Heart left ventricle (tissue), 16 donors: ENCODE measurements around the gene BSPRY. TPM values are rescaled to one million over a fixed set of nuclear protein-coding genes. Genes with fewer than 3 reads are reported as not detected.
A peak's percentile ranks its signal among the peaks of the same experiment; 100 is the strongest.
"Not testable (repeated sequence)": the region's sequence is repeated elsewhere in the genome, so short reads cannot be mapped to it uniquely, and the experiment has no call there.

ENCODE experiments used
- ATAC-seq, 4 donors: fragments of 200-7000 bp; cut with Tn5 transposase; one replicate each; pipeline ENCODE4 v1.9.1; 2020 to 2022; ENCODE audit warnings: moderate library complexity in 4 of 4, mild to moderate bottlenecking in 3 of 4, moderate number of reproducible peaks in 1 of 4
- DNase-seq, 5 donors: peaks; one replicate each; pipeline ENCODE4 v3.0.0-alpha.2; 2020
- H3K27ac ChIP-seq, 12 donors: fragments of 200-600 bp; sonication (generic) in 4 of 12; one replicate each; pipeline versions ENCODE4 v1.5.0 to v1.8.0; 2016 to 2022; ENCODE audit warnings: mild to moderate bottlenecking in 2 of 12
- H3K27me3 ChIP-seq, 9 donors: fragments of 200-600 bp; sonication (generic) in 2 of 9; one replicate each; pipeline versions ENCODE4 v1.5.1 to v1.8.0; 2016 to 2022; ENCODE audit warnings: mild to moderate bottlenecking in 3 of 9
- H3K36me3 ChIP-seq, 9 donors: fragments of 200-600 bp; sonication (generic) in 2 of 9; one replicate each; pipeline versions ENCODE4 v1.5.0 to v1.8.0; 2018 to 2022; ENCODE audit warnings: mild to moderate bottlenecking in 2 of 9
- H3K4me1 ChIP-seq, 12 donors: fragments of 200-600 bp; sonication (generic) in 4 of 12; one replicate each; pipeline versions ENCODE4 v1.5.0 to v1.8.0; 2016 to 2022; ENCODE audit warnings: mild to moderate bottlenecking in 3 of 12
- H3K4me3 ChIP-seq, 12 donors: fragments of 200-600 bp; sonication (generic) in 4 of 12; one replicate each; pipeline versions ENCODE4 v1.5.0 to v1.8.0; 2017 to 2022; ENCODE audit warnings: mild to moderate bottlenecking in 9 of 12, moderate library complexity in 4 of 12
- H3K9me3 ChIP-seq, 12 donors: fragments of 200-600 bp; sonication (generic) in 4 of 12; one replicate each; pipeline versions ENCODE4 v1.5.0 to v1.8.0; 2016 to 2022; ENCODE audit warnings: mild to moderate bottlenecking in 1 of 12
- POLR2A ChIP-seq, 2 donors: fragments of 450-650 bp; IDR thresholded peaks; one replicate each; pipeline ENCODE4 v1.6.1; 2017; ENCODE audit warnings: antibody characterized with exemption in 2 of 2, mild to moderate bottlenecking in 2 of 2, moderate library complexity in 2 of 2
- WGBS, 4 donors: extraction: QIAGEN DNeasy Blood & Tissue Kit in 2 of 4; methylation state at CpG; one replicate each; pipeline versions ENCODE4 v1.1.5 to v1.1.7; 2013 to 2018; 5-methylcytosine and 5-hydroxymethylcytosine counted together
- intact Hi-C, 10 donors: fragments of 100-400 bp; cut with DNase I; formaldehyde crosslinking; loops; one replicate each; pipeline versions ENCODE4 v1.11.1 to v1.14.2; 2022
- polyA plus RNA-seq, 2 donors: library from polyadenylated mRNA; stranded (reverse); fragments of 200-250 nt; gene quantifications; one replicate each; pipeline ENCODE4 v1.2.3, GENCODE V29; 2013
- total RNA-seq, 9 donors: library from RNA; depleted of rRNA in 2 of 9; stranded (reverse); fragments of >200 nt in 2 of 9; fragmentation: NEBNext Ultra II Directional in 3 of 9; extraction: Animal tissue kit (Norgen Biotek cat#: 25700) in 3 of 9; gene quantifications; one replicate each; pipeline versions ENCODE4 v1.1.0 to v1.2.4, GENCODE V29; 2016 to 2023
- TF ChIP-seq, protein P1 (sequence below), 12 donors: fragments of 200-600 bp; sonication (generic) in 4 of 12; IDR thresholded peaks; one replicate each; pipeline versions ENCODE4 v1.5.0 to v1.8.0; 2018 to 2022; ENCODE audit warnings: antibody characterized with exemption in 12 of 12, mild to moderate bottlenecking in 5 of 12
- donor health status: ischemic (EF 13 %, LVEDD 7.1; RV severe dilation, severe dysfunction).
- donor health status: healthy with polysubstance abuse.
- donor health status: DM: no; HTN: yes; CAD: no.
- donor health status: DM: no; HTN: no; CAD: no.
- donor health status: ischemic (EF 25% LVEDD 6.9; RV normal size, moderate dysfunction).
- donor health status: ischemic (EF 25% LVEDD 5.7; RV mildly dilated, moderate dysfunction).
- donor health status: healthy.
- donor health status: DM: yes; HTN: yes; CAD: no.
- donor health status: ischemic (EF 35%, LVEDD 5.7; RV mildly dilated, moderate dysfunction).
- donor health status: nonischemic (EF 11% LVEDD 7.7; RV severe dilation, severe dysfunction).
- donor health status: DM: yes; HTN: yes; CAD: no.
- donor health status: PGD.
- donor health status: ischemic (EF 29% LVEDD 5.4; RV normal size, mild dysfunction).
- donor health status: nonischemic (EF 23%, LVEDD 6.1; RV moderate dilation, normal function).

The BSPRY gene
- total and polyA plus RNA-seq, 11 donors = 0.39 to 7.6 (median 1.7) TPM; not detected in 1

DNA sequence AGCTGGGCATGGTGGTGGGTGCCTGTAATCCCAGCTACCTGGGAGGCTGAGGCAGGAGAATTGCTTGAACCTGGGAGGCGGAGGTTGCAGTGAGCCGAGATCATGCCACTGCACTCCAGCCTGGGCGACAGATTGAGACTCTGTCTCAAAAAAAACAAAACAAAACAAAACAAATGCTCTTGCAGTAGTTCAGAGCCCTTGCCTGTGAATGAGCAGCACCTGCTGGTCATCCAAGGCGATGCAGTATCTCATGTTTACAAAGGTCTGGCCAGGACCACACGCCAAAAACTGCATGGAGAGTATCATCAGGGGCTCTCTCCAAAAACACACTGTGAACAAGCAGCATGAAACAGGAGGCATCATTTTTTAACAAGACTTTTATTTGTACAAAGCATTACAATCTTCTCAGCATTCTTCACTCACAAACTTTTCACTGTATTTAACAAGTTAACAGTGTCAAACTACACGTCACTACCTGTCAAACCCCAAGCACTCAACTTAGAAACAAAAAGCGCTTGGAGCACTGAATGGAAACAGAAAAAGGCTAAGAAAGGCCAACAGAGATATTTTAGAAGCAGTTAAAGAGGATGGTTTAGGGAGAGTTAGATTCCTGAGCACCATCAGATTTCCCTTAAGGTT is 57.7 kb downstream of the BSPRY start:
- Histone ChIP-seq H3K4me1 (peaks cover 0 to 44% (median 12%) of the 10 kb centered on the region in 12 donors), H3K27ac (peak overlapping the region in 4 of 12 donors; percentile 13 to 52 (median 34)), H3K36me3 (peaks cover 0 to 23% (median 18%) of the 10 kb centered on the region in 9 donors)
- not testable (repeated sequence) for H3K27me3 ChIP-seq, H3K9me3 ChIP-seq, H3K4me3 ChIP-seq
- WGBS, 4 donors = 23 to 29% (median 26%) methylated on average over 7 of the region's 7 CpGs
- DNase-seq (peak; percentile 37 to 72 (median 57)), ATAC-seq (peak in 1 of 4 donors; percentile 13)
- TF ChIP-seq, protein P1, sequence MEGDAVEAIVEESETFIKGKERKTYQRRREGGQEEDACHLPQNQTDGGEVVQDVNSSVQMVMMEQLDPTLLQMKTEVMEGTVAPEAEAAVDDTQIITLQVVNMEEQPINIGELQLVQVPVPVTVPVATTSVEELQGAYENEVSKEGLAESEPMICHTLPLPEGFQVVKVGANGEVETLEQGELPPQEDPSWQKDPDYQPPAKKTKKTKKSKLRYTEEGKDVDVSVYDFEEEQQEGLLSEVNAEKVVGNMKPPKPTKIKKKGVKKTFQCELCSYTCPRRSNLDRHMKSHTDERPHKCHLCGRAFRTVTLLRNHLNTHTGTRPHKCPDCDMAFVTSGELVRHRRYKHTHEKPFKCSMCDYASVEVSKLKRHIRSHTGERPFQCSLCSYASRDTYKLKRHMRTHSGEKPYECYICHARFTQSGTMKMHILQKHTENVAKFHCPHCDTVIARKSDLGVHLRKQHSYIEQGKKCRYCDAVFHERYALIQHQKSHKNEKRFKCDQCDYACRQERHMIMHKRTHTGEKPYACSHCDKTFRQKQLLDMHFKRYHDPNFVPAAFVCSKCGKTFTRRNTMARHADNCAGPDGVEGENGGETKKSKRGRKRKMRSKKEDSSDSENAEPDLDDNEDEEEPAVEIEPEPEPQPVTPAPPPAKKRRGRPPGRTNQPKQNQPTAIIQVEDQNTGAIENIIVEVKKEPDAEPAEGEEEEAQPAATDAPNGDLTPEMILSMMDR (IDR thresholded peaks at IDR 0.05) = peak; percentile 63 to 81 (median 72)
- intact Hi-C loops = loop anchor here in 7 of 10 donors (2.0 to 10.0 kb wide), 4 partner anchors 95 to 132 kb away; partner anchors contain the start of genes CDC26 (in 4 of the 7) and PRPF4 (in 4 of the 7)

DNA sequence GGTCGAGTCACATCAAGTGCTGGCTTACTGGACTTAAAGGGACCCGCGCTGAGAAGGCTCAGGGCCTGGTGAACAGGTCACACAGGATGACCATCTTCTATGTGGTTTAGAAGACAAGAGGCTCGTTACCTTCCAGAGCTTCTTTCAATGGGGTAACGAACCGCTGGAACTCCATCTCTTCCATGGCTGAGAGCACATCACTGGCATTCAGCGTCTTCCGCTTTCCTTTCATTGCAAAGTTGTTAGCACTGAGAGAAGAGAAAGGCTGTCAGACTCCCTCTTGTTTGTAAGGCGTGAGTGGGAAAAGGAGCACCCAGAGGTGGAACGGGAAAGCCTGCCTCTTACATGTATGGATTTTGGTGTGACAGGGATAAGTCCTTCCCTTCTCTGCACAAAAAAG is 60.1 kb downstream of the BSPRY start:
- H3K4me3 ChIP-seq = peak overlapping the region; percentile 61 to 97 (median 80)
- peaks cover 0 to 31% (median 12%) of the 10 kb centered on the region in 12 donors for H3K4me1 ChIP-seq
- 42 to 49% (median 47%) methylated on average over 10 of the region's 10 CpGs for WGBS, 4 donors
- H3K36me3 ChIP-seq = peaks cover 0 to 23% (median 18%) of the 10 kb centered on the region in 9 donors
- ATAC-seq = no peak
- H3K27ac ChIP-seq = peak overlapping the region in 11 of 12 donors; percentile 85 to 99 (median 97)
- no peak for DNase-seq
- H3K27me3 ChIP-seq = no peaks in the 10 kb centered on the region
- H3K9me3 ChIP-seq = no peaks in the 10 kb centered on the region
- intact Hi-C loops = loop anchor here in 5 of 10 donors (5.0 to 10.0 kb wide), 3 partner anchors 97 to 135 kb away; partner anchors contain the start of genes CDC26 (in 4 of the 5) and PRPF4 (in 4 of the 5)
- TF ChIP-seq, protein P1 (IDR thresholded peaks at IDR 0.05) = no peak
- TF ChIP-seq POLR2A (IDR thresholded peaks at IDR 0.05) = no peak

DNA sequence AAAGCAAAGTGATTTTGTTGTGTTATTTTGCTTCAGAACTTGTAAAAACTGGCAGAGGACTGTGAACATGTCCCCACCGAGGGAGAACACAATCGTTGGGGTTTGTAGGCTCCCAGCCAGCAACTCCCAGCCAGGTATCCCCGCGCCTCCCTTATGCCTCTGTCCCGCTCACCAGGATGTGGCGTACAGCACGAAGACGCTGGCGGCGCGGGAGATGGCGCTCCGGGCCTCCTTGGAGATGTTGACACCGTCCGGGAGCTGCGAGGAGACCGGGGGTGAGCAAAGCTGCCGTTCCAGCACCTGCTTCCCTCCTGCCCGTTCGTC is 60.5 kb downstream of the BSPRY start:
- Histone ChIP-seq H3K4me3 (peak overlapping the region; percentile 61 to 97 (median 80)), H3K9me3 (no peaks in the 10 kb centered on the region), H3K4me1 (peaks cover 0 to 28% (median 12%) of the 10 kb centered on the region in 12 donors), H3K27ac (peak overlapping the region; percentile 85 to 99 (median 97)), H3K36me3 (peaks cover 0 to 23% (median 18%) of the 10 kb centered on the region in 9 donors), H3K27me3 (no peaks in the 10 kb centered on the region)
- TF ChIP-seq POLR2A (IDR thresholded peaks at IDR 0.05) = no peak
- TF ChIP-seq, protein P1 (IDR thresholded peaks at IDR 0.05) = no peak
- DNase-seq = no peak
- peak in 1 of 4 donors; percentile 4 for ATAC-seq
- intact Hi-C loops = loop anchor here in 8 of 10 donors (1.0 to 10.0 kb wide), 6 partner anchors 9 to 135 kb away; partner anchors contain the start of genes CDC26 (in 6 of the 8), PRPF4 (in 6 of the 8) and ALAD (in 1 of the 8)
- 0 to 1% (median 0%) methylated on average over 8 to 20 of the region's 20 CpGs for WGBS, 4 donors

DNA sequence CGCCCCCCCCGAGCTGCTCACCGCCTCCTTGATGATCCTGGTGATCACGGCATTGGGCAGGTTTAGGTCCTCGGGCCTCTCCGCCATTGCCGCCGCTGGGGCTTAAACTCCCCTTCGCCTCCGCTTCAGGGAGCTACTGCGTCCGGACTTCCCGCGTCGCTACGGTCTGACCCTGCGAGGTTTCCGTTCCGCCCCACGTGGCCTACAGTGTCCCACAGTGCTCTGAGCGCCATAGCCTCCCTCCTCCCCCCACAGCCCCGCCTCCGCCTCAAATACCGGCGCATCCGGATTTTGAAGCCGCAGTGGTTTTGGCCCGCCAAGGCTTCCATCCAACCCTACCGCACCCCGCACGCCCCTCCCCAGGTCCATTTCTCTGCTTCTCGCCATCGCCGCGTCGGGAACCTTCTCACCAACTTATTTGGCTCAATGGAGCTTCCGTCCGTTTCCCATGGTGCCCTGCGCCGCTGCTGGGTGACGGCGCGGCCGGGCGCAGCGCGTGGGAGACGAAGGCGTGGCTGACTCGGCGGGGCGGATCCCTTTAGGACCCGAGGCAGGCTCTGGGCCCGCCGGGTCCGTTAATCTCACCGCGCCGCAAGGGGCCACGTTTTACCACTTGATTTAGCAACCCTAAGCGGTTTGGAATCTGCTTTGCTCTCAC is 61.0 kb downstream of the BSPRY start, which contains the start of the genes C9orf43 and POLE3:
Gene C9orf43, plus strand, starts transcription at position 541 of the 658 bp plus-strand sequence. CDS start 2,747 bp downstream, outside the sequence.
Gene POLE3, minus strand, starts transcription at position 469 of the 658 bp plus-strand sequence. Its CDS starts 382 bp downstream, at position 87.
- Histone ChIP-seq H3K36me3 (peaks cover 0 to 23% (median 18%) of the 10 kb centered on the region in 9 donors), H3K4me1 (peaks cover 0 to 25% (median 12%) of the 10 kb centered on the region in 12 donors), H3K4me3 (peak within 1 kb of the TSS; percentile 61 to 97 (median 80)), H3K9me3 (no peaks in the 10 kb centered on the region), H3K27me3 (no peaks in the 10 kb centered on the region), H3K27ac (peak within 1 kb of the TSS; percentile 85 to 99 (median 97))
- DNase-seq = peak; percentile 95 to 97 (median 96)
- 0% methylated on average over 37 to 61 of the region's 61 CpGs for WGBS, 4 donors
- ATAC-seq = peak; percentile 97 to 99 (median 98)
- peak in 1 of 2 donors; percentile 66 for TF ChIP-seq POLR2A (IDR thresholded peaks at IDR 0.05)
- TF ChIP-seq, protein P1 (IDR thresholded peaks at IDR 0.05) = no peak
- intact Hi-C loops = loop anchor here in 3 of 10 donors (1.0 to 2.0 kb wide), 3 partner anchors 9 to 136 kb away; partner anchors contain the start of genes CDC26 (in 2 of the 3), PRPF4 (in 2 of the 3) and ALAD (in 1 of the 3)
